ENCODE results near the gene RASL10B.

GRCh38 chr17:35733366-35733765, 1.9 kb downstream of the RASL10B start:
- TF ChIP-seq CTCF (conservative IDR thresholded peaks at IDR 0.05; ENCODE audit: low read length), result no peak
- TF ChIP-seq EZH2phosphoT487 (IDR thresholded peaks at IDR 0.05; ENCODE audit: borderline replicate concordance, low read depth, low read length), result no peak

All from OCI-LY7 (cell line).